ENCODE results near the gene PAQR7.
"Not testable (repeated sequence)": the region's sequence is repeated elsewhere in the genome, so short reads cannot be mapped to it uniquely, and the experiment has no call there.

PAQR7 gene

GRCh38 chr1:25858906-25859789 lies 16.4 kb downstream of the PAQR7 start, which contains the start of gene AUNIP:
Gene AUNIP (minus strand): TSS chr1:25859457. CDS start chr1:25859357, 100 bp downstream.
- peaks cover 0 to 17% of the 10 kb centered on the region in 2 donors for H3K36me3 ChIP-seq (ENCODE audit: control insufficient read depth in 1 of 2, insufficient read depth in 2 of 2, low read length in 2 of 2)
- no peaks in the 10 kb centered on the region for H3K9me3 ChIP-seq (ENCODE audit: control insufficient read depth in 1 of 2, low read length in 2 of 2)
- H3K4me3 ChIP-seq (ENCODE audit: low read depth in 1 of 2, low read length in 2 of 2): peak within 1 kb of the TSS; percentile 78 to 91
- peak within 1 kb of the TSS; percentile 94 for H3K27ac ChIP-seq (ENCODE audit: low read length)
- H3K4me1 ChIP-seq (ENCODE audit: control insufficient read depth in 1 of 2, insufficient read depth in 2 of 2, low read length in 2 of 2): peaks cover 5 to 6% of the 10 kb centered on the region in 2 donors
- no peaks in the 10 kb centered on the region for H3K27me3 ChIP-seq (ENCODE audit: low read depth, low read length)

GRCh38 chr1:25858494-25858893 lies 17.0 kb downstream of the PAQR7 start:
- peaks cover 5 to 6% of the 10 kb centered on the region in 2 donors for H3K4me1 ChIP-seq (ENCODE audit: control insufficient read depth in 1 of 2, insufficient read depth in 2 of 2, low read length in 2 of 2)
- no peaks in the 10 kb centered on the region for H3K9me3 ChIP-seq (ENCODE audit: control insufficient read depth in 1 of 2, low read length in 2 of 2)
- H3K27me3 ChIP-seq (ENCODE audit: low read depth, low read length): no peaks in the 10 kb centered on the region
- H3K27ac ChIP-seq (ENCODE audit: low read length): no peak overlapping the region
- H3K4me3 ChIP-seq (ENCODE audit: low read depth in 1 of 2, low read length in 2 of 2): peak overlapping the region; percentile 78 to 91
- peaks cover 0 to 16% of the 10 kb centered on the region in 2 donors for H3K36me3 ChIP-seq (ENCODE audit: control insufficient read depth in 1 of 2, insufficient read depth in 2 of 2, low read length in 2 of 2)

GRCh38 chr1:25856856-25857255 lies 18.7 kb downstream of the PAQR7 start:
- H3K27me3 ChIP-seq (ENCODE audit: low read depth, low read length): no peaks in the 10 kb centered on the region
- no peaks in the 10 kb centered on the region for H3K9me3 ChIP-seq (ENCODE audit: control insufficient read depth in 1 of 2, low read length in 2 of 2)
- H3K4me3 ChIP-seq (ENCODE audit: low read depth in 1 of 2, low read length in 2 of 2): no peak overlapping the region
- peaks cover 5 to 6% of the 10 kb centered on the region in 2 donors for H3K4me1 ChIP-seq (ENCODE audit: control insufficient read depth in 1 of 2, insufficient read depth in 2 of 2, low read length in 2 of 2)
- no peak overlapping the region for H3K27ac ChIP-seq (ENCODE audit: low read length)
- no peaks in the 10 kb centered on the region for H3K36me3 ChIP-seq (ENCODE audit: control insufficient read depth in 1 of 2, insufficient read depth in 2 of 2, low read length in 2 of 2)

- H3K27me3 ChIP-seq (ENCODE audit: low read depth, low read length): no peaks in the 10 kb centered on the region
- no peak overlapping the region for H3K27ac ChIP-seq (ENCODE audit: low read length)
- H3K36me3 ChIP-seq (ENCODE audit: control insufficient read depth in 1 of 2, insufficient read depth in 2 of 2, low read length in 2 of 2): no peaks in the 10 kb centered on the region
- H3K4me3 ChIP-seq (ENCODE audit: low read depth in 1 of 2, low read length in 2 of 2): no peak overlapping the region
- no peaks in the 10 kb centered on the region for H3K9me3 ChIP-seq (ENCODE audit: control insufficient read depth in 1 of 2, low read length in 2 of 2)
- H3K4me1 ChIP-seq (ENCODE audit: control insufficient read depth in 1 of 2, insufficient read depth in 2 of 2, low read length in 2 of 2): peaks cover 5 to 6% of the 10 kb centered on the region in 2 donors
Observed at GRCh38 chr1:25854554-25854953, 21.0 kb downstream of the PAQR7 start.

DNA sequence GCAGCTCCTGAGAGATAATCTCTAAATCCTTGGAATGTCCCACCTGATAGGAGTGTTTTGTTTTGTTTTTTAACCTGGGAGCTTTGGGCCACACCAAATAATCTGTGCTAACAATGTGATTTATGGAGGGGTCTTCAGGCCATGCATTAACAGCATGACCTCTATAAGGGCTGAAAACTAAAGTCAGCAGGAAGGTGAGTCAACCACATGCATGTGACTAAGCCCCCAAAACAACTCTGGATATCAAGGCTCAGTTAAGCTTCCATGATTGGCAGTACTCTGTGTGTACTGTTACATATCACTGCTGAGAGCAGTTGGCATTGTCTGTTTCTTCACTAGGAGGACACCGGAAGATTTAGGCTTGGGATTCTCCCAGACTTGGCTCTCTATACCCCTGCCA lies 27.0 kb downstream of the PAQR7 start:
- no peaks in the 10 kb centered on the region for H3K36me3 ChIP-seq (ENCODE audit: control insufficient read depth in 1 of 2, insufficient read depth in 2 of 2, low read length in 2 of 2)
- H3K9me3 ChIP-seq (ENCODE audit: control insufficient read depth in 1 of 2, low read length in 2 of 2): no peaks in the 10 kb centered on the region
- H3K27me3 ChIP-seq (ENCODE audit: low read depth, low read length): no peaks in the 10 kb centered on the region
- H3K27ac ChIP-seq (ENCODE audit: low read length): no peak overlapping the region
- H3K4me3 ChIP-seq (ENCODE audit: low read depth in 1 of 2, low read length in 2 of 2): no peak overlapping the region
- no peaks in the 10 kb centered on the region for H3K4me1 ChIP-seq (ENCODE audit: control insufficient read depth in 1 of 2, insufficient read depth in 2 of 2, low read length in 2 of 2)

DNA sequence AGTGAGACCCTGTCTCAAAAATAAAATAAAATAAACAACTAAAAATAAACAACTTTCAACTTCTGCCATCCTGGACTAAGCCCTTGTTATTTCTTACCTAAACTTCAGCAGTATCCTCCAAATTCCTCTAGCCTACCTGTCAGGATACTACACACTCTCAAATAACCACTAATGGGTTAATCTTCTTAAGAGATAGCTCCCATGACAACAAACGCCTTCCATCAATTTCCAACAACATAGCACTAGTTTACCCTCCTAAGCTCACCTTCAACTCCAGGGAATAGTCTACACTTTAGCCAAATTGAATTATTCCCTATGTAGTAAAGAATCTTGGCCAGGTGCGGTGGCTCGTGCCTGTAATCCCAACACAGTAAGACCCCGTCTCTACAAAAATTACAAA lies 27.6 kb downstream of the PAQR7 start:
- no peak overlapping the region for H3K27ac ChIP-seq (ENCODE audit: low read length)
- H3K27me3 ChIP-seq (ENCODE audit: low read depth, low read length): no peaks in the 10 kb centered on the region
- no peaks in the 10 kb centered on the region for H3K9me3 ChIP-seq (ENCODE audit: control insufficient read depth in 1 of 2, low read length in 2 of 2)
- no peaks in the 10 kb centered on the region for H3K36me3 ChIP-seq (ENCODE audit: control insufficient read depth in 1 of 2, insufficient read depth in 2 of 2, low read length in 2 of 2)
- no peaks in the 10 kb centered on the region for H3K4me1 ChIP-seq (ENCODE audit: control insufficient read depth in 1 of 2, insufficient read depth in 2 of 2, low read length in 2 of 2)
- H3K4me3 ChIP-seq (ENCODE audit: low read depth in 1 of 2, low read length in 2 of 2): no peak overlapping the region

DNA sequence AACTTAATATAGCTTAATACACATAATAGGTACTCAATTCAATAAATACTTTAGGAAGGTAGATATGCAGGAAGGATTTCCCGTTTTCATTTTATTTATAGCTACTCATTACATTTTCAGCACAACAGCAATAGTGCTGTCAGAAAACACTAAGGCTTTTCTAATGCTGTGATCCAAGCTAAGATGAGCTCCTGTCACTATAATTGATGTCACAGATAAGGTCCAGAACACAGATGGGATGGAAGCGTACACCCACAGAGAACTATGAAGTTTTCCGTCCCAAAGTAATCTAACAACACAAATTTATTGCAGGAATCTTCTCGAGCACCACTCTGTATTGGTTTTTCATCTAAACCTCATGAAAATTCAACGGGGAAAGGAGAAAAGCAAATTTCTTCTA lies 29.8 kb downstream of the PAQR7 start:
- H3K36me3 ChIP-seq (ENCODE audit: control insufficient read depth in 1 of 2, insufficient read depth in 2 of 2, low read length in 2 of 2): no peaks in the 10 kb centered on the region

GRCh38 chr1:25844536-25845337 lies 30.8 kb downstream of the PAQR7 start:
- H3K27me3 ChIP-seq (ENCODE audit: low read depth, low read length): no peaks in the 10 kb centered on the region
- H3K4me3 ChIP-seq (ENCODE audit: low read depth in 1 of 2, low read length in 2 of 2): no peak overlapping the region
- H3K27ac ChIP-seq (ENCODE audit: low read length): no peak overlapping the region
- H3K9me3 ChIP-seq (ENCODE audit: control insufficient read depth in 1 of 2, low read length in 2 of 2): no peaks in the 10 kb centered on the region
- no peaks in the 10 kb centered on the region for H3K36me3 ChIP-seq (ENCODE audit: control insufficient read depth in 1 of 2, insufficient read depth in 2 of 2, low read length in 2 of 2)
- no peaks in the 10 kb centered on the region for H3K4me1 ChIP-seq (ENCODE audit: control insufficient read depth in 1 of 2, insufficient read depth in 2 of 2, low read length in 2 of 2)

More for the DNA sequence above, 29.8 kb downstream of the PAQR7 start:
- no peak overlapping the region for H3K27ac ChIP-seq (ENCODE audit: low read length)
- no peaks in the 10 kb centered on the region for H3K4me1 ChIP-seq (ENCODE audit: control insufficient read depth in 1 of 2, insufficient read depth in 2 of 2, low read length in 2 of 2)
- H3K4me3 ChIP-seq (ENCODE audit: low read depth in 1 of 2, low read length in 2 of 2): no peak overlapping the region
- H3K27me3 ChIP-seq (ENCODE audit: low read depth, low read length): no peaks in the 10 kb centered on the region
- no peaks in the 10 kb centered on the region for H3K9me3 ChIP-seq (ENCODE audit: control insufficient read depth in 1 of 2, low read length in 2 of 2)

- no peak overlapping the region for H3K4me3 ChIP-seq (ENCODE audit: low read depth in 1 of 2, low read length in 2 of 2)
- no peak overlapping the region for H3K27ac ChIP-seq (ENCODE audit: low read length)
- no peaks in the 10 kb centered on the region for H3K36me3 ChIP-seq (ENCODE audit: control insufficient read depth in 1 of 2, insufficient read depth in 2 of 2, low read length in 2 of 2)
- H3K9me3 ChIP-seq (ENCODE audit: control insufficient read depth in 1 of 2, low read length in 2 of 2): no peaks in the 10 kb centered on the region
- H3K27me3 ChIP-seq (ENCODE audit: low read depth, low read length): no peaks in the 10 kb centered on the region
- H3K4me1 ChIP-seq (ENCODE audit: control insufficient read depth in 1 of 2, insufficient read depth in 2 of 2, low read length in 2 of 2): no peaks in the 10 kb centered on the region
Observed at GRCh38 chr1:25843483-25843882, 32.0 kb downstream of the PAQR7 start.

DNA sequence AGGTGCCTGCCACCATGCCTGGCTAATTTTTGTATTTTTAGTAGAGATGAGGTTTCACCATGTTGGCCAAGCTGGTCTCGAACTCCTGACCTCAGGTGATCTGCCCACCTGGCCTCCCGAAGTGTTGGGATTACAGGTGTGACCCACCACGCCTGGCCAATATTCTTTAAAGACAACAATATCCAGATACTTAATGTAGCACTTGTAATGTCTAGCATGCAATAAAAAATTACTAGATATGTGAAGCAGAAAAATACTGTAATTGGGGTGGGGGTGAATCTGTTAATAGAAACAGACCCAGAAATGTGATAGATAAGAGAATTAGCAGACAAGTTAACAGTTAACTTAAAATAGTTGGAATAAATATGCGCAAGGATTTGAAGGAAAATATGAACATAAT lies 35.7 kb downstream of the PAQR7 start:
- not testable (repeated sequence) for H3K4me1 ChIP-seq (ENCODE audit: control insufficient read depth in 1 of 2, insufficient read depth in 2 of 2, low read length in 2 of 2); H3K9me3 ChIP-seq (ENCODE audit: control insufficient read depth in 1 of 2, low read length in 2 of 2); H3K27me3 ChIP-seq (ENCODE audit: low read depth, low read length); H3K27ac ChIP-seq (ENCODE audit: low read length); H3K36me3 ChIP-seq (ENCODE audit: control insufficient read depth in 1 of 2, insufficient read depth in 2 of 2, low read length in 2 of 2); H3K4me3 ChIP-seq (ENCODE audit: low read depth in 1 of 2, low read length in 2 of 2)

- H3K27ac ChIP-seq (ENCODE audit: low read length): no peak overlapping the region
- peaks cover 10 to 17% of the 10 kb centered on the region in 2 donors for H3K36me3 ChIP-seq (ENCODE audit: control insufficient read depth in 1 of 2, insufficient read depth in 2 of 2, low read length in 2 of 2)
- H3K4me1 ChIP-seq (ENCODE audit: control insufficient read depth in 1 of 2, insufficient read depth in 2 of 2, low read length in 2 of 2): no peaks in the 10 kb centered on the region
- no peak overlapping the region for H3K4me3 ChIP-seq (ENCODE audit: low read depth in 1 of 2, low read length in 2 of 2)
- no peaks in the 10 kb centered on the region for H3K27me3 ChIP-seq (ENCODE audit: low read depth, low read length)
- H3K9me3 ChIP-seq (ENCODE audit: control insufficient read depth in 1 of 2, low read length in 2 of 2): no peaks in the 10 kb centered on the region
Observed at GRCh38 chr1:25837262-25837875, 38.1 kb downstream of the PAQR7 start.

Data from muscle layer of duodenum (tissue), 2 donors.